ENCODE data around the gene EPB41L2.

DNA sequence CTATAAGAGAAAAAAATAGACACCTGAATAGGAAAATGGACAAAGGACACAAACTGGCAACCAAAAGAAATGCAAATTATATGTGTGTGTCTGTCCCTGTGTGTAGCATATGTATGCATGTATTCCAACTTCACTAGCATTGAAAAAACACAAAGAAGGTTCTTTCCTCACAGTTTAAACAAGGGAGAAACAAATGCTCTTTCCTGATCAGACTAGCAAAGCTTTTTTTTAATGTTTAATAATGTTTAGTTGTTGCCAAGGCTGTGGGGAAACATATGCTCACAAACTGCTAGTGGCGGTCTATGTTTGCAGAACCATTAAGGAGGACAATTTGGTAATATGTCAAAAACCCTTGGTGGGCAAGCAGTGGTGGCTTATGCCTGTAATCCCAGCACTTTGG, 213.5 kb downstream of the EPB41L2 start:
- no peak for TF ChIP-seq ZNF331 (CRISPR knock-in tag; IDR thresholded peaks at IDR 0.05; ENCODE audit: low read depth)
- TF ChIP-seq, protein P1, sequence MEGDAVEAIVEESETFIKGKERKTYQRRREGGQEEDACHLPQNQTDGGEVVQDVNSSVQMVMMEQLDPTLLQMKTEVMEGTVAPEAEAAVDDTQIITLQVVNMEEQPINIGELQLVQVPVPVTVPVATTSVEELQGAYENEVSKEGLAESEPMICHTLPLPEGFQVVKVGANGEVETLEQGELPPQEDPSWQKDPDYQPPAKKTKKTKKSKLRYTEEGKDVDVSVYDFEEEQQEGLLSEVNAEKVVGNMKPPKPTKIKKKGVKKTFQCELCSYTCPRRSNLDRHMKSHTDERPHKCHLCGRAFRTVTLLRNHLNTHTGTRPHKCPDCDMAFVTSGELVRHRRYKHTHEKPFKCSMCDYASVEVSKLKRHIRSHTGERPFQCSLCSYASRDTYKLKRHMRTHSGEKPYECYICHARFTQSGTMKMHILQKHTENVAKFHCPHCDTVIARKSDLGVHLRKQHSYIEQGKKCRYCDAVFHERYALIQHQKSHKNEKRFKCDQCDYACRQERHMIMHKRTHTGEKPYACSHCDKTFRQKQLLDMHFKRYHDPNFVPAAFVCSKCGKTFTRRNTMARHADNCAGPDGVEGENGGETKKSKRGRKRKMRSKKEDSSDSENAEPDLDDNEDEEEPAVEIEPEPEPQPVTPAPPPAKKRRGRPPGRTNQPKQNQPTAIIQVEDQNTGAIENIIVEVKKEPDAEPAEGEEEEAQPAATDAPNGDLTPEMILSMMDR (conservative IDR thresholded peaks at IDR 0.05; ENCODE audit: low read depth in 2 of 2), result no peak
- TF ChIP-seq, protein P2, sequence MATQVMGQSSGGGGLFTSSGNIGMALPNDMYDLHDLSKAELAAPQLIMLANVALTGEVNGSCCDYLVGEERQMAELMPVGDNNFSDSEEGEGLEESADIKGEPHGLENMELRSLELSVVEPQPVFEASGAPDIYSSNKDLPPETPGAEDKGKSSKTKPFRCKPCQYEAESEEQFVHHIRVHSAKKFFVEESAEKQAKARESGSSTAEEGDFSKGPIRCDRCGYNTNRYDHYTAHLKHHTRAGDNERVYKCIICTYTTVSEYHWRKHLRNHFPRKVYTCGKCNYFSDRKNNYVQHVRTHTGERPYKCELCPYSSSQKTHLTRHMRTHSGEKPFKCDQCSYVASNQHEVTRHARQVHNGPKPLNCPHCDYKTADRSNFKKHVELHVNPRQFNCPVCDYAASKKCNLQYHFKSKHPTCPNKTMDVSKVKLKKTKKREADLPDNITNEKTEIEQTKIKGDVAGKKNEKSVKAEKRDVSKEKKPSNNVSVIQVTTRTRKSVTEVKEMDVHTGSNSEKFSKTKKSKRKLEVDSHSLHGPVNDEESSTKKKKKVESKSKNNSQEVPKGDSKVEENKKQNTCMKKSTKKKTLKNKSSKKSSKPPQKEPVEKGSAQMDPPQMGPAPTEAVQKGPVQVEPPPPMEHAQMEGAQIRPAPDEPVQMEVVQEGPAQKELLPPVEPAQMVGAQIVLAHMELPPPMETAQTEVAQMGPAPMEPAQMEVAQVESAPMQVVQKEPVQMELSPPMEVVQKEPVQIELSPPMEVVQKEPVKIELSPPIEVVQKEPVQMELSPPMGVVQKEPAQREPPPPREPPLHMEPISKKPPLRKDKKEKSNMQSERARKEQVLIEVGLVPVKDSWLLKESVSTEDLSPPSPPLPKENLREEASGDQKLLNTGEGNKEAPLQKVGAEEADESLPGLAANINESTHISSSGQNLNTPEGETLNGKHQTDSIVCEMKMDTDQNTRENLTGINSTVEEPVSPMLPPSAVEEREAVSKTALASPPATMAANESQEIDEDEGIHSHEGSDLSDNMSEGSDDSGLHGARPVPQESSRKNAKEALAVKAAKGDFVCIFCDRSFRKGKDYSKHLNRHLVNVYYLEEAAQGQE (IDR thresholded peaks at IDR 0.05; ENCODE audit: unreplicated experiment), result no peak

Measured in GM23338 (cell line).